Caki2 (cell line): Measurements from ENCODE around the gene RASL12. TPM values are rescaled to one million over a fixed set of nuclear protein-coding genes. Genes with fewer than 3 reads are reported as not detected.
"Not testable (repeated sequence)": the region's sequence is repeated elsewhere in the genome, so short reads cannot be mapped to it uniquely, and the experiment has no call there.

ENCODE experiments used
- DNase-seq: peaks from one replicate; pipeline ENCODE4 v3.0.0-alpha.2; 2015; ENCODE audit warnings: low read depth
- in situ Hi-C: cut with HindIII; loops from 2 replicates; pipeline ENCODE4 v1.10.0; 2016; ENCODE audit warnings: low sequenced_read_pairs, low pct_unique_long_range_greater_than_20kb, mixed read lengths
- total RNA-seq: library from RNA; depleted of rRNA; stranded (reverse); fragments of >200 nt; shearing (Covaris generic); gene quantifications from 2 replicates; pipeline ENCODE4 v1.2.3, GENCODE V29; 2014; ENCODE audit warnings: low replicate concordance

RASL12 gene
- total RNA-seq, 1 experiment from 2014 or later: not detected

GRCh38 chr15:65060641-65061397, 7.0 kb downstream of the RASL12 start:
- in situ Hi-C loops: no loop called here
- no peak for DNase-seq

DNA sequence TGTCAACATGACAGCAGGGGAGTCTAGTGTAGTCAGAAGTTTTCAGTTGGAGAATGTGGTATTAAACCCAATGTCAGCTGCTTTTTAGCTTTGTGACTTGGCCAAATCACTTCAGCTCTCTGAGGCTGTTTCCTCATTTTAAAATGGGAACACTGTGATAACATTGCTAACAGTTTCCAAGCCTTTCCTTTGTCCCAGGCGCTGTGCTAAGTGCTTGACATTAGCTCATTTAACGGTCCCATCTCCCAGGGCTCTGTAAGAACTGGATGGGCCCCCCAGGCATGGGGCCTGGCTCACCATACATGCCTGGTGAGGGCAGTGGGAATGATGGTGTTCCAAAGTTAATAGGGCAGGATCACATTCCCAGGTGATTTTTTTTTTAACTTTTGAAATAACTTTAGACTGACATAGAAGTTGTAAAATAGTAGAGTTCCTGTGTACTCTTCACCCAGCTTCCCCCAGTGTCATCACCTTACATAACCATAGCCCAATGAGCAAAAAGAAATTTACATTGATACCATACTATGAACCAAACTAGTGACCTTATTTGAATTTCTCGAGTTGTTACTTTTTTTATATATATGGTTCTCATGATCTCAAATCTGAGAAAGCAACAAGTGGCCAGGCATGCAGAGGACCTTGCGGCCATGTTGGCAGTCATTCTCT, 7.7 kb downstream of the RASL12 start:
- in situ Hi-C loops: no loop called here
- no peak for DNase-seq

DNA sequence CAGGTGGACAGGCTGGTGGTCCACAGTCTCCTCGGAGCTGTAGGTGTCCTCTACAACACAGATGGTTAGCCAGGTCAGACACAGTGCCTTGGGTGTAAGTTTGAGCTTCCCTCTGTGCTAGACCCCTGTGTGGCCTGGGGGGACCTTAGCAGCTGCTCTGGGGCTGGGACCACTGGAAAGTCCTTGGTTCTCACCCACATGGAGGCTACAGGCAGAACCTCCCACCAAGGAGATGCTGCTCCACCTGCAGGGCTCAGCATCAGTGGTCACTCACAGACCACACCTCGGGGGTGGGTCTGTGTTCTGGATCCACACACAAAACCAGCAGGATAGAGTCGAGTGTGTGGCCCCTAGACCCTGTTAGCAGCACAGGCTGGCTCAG, 8.4 kb downstream of the RASL12 start:
- DNase-seq: no peak
- in situ Hi-C loops: no loop called here

DNA sequence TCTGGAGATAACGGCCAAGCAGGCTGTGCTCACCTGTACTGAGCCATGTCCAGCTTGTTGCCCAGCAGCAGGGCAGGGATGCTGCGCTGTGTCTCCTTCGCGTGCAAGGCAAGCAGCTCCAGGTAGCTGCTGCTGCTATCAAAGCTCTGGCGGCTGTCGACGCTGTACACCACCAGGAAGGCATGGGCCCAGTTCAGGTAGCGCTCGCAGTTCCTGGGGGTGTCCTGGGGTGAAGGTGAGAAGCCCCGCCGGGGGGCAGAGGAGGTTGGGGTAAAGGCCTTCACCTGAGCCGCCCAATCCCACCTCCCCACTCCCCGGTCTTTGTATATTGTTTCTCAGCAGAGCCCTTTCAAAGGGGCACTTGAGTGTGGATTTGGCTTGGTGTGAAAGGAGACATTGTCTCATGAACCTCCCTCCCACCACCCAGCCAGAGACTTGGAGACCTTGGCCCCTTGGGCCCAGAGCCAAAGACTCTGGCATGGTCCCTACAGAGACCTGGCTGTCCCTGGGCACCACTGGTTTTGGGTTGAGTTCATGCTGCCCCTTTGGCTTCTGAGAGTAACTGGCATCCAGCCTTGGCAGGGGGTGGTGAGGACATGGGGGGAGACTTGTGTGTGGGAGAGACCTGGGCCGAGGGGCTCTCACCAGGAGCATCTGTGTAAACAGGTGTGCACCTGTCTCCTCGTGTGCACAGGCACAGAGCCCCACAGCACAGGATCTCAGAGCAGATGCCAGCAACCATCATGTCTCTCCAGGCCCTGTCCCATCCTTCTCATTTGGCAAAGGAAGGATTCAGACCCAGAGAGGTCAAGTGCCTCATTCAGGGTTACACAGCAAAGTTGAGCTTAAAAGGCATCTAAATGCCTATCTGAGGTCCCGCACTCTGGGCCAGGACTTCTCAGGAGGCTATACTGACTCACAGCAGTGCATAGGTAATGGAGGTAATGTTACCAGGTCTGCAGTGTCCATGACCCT, 9.1 kb downstream of the RASL12 start:
- DNase-seq: no peak
- in situ Hi-C loops: no loop called here

GRCh38 chr15:65057549-65057940, 10.2 kb downstream of the RASL12 start:
- DNase-seq: no peak
- in situ Hi-C loops: no loop called here

- in situ Hi-C loops: no loop called here
These were observed 10.8 kb downstream of the RASL12 start for GRCh38 chr15:65056868-65057548.

DNA sequence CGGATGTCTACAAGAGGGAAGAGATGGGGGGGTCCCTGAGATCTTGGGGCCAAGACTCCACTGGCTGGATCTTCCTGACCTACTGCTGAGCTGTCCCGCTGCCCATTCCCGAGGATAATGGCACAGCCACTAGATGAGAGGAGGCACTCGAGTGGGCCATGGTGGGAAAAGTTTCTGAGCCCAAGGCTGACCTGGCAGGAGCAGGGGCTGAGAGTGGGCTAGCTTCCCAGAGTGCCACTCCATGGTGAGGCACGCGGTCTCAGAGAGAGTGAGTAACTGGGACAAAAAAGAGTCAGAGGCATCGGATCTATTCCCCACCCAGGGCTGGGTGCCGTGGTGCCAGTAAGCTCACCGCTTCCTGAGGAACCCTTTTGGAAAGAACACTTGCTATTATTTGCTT, 11.7 kb downstream of the RASL12 start:
- in situ Hi-C loops: no loop called here
- no peak for DNase-seq

More at GRCh38 chr15:65056868-65057548, 10.8 kb downstream of the RASL12 start:
- peak; percentile 97 for DNase-seq

- in situ Hi-C loops: no loop called here
- peak; percentile 16 for DNase-seq
These were observed 12.5 kb downstream of the RASL12 start for GRCh38 chr15:65055201-65055870.

DNA sequence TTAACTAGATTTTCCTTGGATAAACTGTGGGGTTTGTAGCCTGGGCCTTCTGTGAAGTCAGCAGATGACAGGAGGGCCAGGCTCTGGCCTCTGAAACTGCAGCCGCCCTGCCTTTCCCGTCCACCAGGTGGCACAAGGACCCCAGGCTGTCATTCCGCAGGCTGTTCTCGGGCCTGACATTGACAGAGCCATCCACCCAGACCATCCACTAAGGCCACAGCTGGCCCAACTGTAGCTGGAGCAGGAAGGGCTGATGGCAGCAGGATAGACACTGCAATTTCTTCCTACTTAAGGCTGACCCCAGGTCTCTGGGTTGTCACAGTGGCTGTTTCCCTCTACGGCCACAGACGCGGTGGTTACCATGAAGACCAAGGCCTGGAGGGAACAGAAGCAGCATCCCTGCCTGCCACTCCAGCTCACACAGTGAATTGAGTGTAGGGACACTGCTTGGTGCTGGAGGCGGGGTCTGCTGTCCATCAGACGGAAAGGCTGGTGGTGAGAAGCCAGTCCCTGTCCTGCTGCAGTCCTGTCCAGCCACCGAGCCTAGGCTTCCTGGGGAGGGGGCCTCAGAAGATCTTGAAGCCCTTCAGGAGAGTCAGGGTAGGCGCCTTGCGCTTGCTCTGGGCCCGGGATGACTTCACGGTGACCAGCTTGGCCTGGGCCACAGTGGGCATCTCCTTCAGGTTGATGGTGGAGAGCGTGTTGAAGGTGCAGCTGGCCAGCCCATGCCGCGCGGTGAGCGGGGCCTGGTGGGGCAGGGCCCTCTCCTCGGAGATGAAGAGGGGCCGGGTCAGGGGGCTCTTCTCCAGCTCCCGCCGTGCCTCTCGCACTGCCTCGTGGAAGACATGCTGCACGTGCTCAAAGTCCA, 13.2 kb downstream of the RASL12 start:
- peak; percentile 69 for DNase-seq
- in situ Hi-C loops: no loop called here

DNA sequence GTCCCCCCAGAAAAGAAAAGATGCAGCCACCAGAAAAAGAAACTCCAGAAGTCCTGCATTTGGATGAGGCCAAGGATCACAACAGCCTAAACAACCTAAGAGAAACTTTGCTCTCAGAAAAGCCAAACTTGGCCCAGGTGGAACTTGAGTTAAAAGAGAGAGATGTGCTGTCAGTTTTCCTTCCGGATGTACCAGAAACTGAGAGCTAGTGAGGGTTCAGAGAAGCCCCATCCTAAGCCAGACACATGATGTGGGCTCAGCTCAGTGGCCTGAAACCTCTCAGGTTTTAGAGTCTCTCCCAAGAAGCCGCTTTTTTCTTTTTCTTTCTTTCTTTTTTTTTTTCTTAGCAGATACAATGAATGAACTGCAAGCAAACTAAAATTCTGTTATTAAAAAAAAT, 14.8 kb downstream of the RASL12 start:
- no peak for DNase-seq
- in situ Hi-C loops: no loop called here

DNA sequence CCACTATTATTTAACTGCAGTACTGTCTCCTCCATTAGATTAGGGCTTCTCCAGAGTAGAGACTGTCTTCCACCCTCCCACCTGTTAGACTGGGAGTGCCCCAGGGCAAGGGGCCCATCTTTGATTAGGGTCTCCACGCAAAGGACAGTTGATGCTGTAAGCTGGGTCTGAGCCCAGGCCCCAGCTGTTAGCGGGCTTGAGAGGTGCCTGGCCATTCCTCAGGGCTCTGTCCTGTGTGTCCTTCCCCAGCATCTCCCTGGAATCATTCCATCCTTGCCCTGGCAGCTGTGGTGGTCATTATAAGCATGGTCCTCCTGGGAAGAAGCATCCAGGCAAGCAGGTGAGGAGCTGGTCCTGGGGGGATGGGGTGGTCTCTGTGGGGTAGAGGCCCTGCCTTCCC, 16.5 kb downstream of the RASL12 start:
- in situ Hi-C loops: no loop called here
- DNase-seq: no peak

GRCh38 chr15:65050270-65050669, 17.5 kb downstream of the RASL12 start:
- in situ Hi-C loops: no loop called here
- DNase-seq: no peak

- no peak for DNase-seq
- in situ Hi-C loops: no loop called here
These were observed 18.4 kb downstream of the RASL12 start for GRCh38 chr15:65049418-65049840.

DNA sequence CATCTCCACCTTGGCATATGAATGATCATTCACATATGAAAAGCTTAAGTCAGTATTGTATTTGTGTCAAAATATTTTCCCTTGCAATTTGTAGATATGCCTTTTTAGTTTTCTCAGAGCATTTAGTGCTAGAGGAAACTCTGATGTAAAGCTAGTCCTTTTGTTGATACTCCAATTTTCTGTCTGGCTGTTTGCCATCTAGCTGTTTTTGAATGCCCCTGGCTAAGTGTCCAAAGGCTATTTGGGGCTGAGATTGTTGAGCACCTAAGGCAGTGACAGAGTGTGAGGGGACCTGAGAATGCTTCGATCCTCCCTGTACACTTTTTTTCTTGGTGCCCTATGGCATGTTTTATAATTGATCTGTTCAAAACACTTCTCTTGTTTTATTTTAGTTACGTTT, 19.6 kb downstream of the RASL12 start:
- in situ Hi-C loops: no loop called here
- no peak for DNase-seq

DNA sequence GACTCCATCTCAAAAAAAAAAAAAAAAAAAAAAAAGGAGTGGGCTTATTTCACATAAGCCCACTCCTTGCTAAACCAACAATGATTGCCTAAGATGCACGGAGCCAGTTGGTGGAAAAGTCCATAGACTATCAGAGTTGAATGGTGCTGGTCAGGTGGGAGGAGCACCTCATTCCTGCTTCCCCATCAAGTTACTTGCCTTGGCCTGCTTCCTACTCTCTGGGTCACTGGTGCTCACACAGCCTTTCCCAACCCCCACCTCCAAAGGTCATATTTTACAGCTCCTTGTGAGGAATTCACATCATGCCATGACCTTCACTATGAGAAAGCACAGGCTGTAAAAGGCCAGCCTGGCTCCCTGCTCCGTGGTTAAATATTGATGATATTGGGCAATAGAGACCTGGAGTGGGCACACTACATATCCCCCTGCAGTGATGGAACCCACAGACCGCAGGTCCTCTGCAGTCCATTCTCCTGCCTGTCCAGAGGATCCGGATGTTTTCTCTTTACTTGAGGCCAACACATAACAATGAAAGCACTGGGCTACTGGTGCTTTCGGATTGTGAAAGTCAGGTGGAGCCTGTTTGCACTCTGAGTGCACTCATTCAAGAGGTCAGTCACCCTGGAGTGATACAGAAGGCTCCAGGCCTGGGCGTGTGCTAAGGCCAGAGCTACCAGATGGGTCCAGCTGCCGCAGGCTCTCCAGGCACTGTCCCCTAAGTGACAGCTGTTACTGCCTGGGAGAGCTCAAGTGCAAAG, 22.9 kb downstream of the RASL12 start, which contains the start of gene SLC51B:
SLC51B (plus strand) TSS at position 664 of the 758 bp plus-strand sequence. CDS start 4,618 bp downstream, outside the sequence.
- in situ Hi-C loops: no loop called here
- peak; percentile 78 for DNase-seq

DNA sequence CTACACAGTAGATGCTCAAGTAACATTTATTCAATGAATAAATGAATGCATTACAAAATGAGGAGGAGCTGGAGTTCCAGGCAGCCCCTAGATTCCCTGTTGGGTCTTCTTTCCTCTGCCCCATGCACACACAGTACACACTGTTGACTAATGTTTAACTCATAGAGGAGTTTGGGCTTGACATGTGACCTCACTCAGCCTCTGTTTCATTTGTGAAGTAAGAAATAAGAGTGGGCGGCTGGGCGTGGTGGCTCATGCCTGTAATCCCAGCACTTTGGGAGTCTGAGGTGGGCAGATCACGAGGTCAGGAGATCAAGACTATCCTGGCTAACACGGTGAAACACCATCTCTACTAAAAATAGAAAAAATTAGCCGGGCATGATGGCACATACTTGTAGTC, 23.6 kb downstream of the RASL12 start:
- DNase-seq: peak; percentile 80

More for the DNA sequence above, 23.6 kb downstream of the RASL12 start:
- in situ Hi-C loops: not testable (repeated sequence)
